ENCODE measurements around the gene TBX19.

The TBX19 gene

DNA sequence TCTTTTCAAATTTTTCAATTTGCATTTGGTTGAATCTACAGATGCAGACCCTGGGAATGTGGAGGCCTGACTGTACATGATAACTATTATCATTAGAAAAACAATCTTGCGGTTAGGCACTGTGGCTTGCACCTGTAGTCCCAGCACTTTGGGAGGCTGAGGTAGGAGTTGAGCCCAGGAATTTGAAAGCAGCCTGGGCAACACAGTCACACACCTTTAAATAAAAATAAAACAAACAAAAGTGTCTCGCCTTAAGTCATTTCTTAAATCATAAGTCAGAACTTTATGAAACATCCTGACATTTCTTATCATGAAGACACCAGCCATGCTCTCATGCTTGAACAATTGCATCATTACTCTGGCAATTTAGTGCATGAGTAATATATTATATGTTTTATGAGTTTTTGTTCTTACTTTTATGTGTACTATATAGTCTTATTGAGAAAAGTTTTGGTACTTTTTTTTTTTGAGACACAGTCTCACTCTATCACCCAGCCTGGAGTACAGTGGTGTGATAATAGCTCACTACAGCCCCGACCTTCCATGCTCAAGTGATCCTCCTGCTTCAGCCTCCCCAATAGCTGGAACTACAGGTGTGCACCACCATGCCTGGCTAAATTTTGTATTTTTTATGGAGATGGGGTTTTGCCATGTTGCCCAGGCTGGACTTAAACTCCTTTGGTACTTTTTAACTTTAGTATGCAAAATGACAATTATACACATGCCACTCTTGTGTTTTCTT, 7.8 kb downstream of the TBX19 start:
- TF ChIP-seq, protein P1, sequence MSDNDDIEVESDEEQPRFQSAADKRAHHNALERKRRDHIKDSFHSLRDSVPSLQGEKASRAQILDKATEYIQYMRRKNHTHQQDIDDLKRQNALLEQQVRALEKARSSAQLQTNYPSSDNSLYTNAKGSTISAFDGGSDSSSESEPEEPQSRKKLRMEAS (IDR thresholded peaks at IDR 0.05; ENCODE audit: low read depth, low read length) = no peak
- TF ChIP-seq, protein P2, sequence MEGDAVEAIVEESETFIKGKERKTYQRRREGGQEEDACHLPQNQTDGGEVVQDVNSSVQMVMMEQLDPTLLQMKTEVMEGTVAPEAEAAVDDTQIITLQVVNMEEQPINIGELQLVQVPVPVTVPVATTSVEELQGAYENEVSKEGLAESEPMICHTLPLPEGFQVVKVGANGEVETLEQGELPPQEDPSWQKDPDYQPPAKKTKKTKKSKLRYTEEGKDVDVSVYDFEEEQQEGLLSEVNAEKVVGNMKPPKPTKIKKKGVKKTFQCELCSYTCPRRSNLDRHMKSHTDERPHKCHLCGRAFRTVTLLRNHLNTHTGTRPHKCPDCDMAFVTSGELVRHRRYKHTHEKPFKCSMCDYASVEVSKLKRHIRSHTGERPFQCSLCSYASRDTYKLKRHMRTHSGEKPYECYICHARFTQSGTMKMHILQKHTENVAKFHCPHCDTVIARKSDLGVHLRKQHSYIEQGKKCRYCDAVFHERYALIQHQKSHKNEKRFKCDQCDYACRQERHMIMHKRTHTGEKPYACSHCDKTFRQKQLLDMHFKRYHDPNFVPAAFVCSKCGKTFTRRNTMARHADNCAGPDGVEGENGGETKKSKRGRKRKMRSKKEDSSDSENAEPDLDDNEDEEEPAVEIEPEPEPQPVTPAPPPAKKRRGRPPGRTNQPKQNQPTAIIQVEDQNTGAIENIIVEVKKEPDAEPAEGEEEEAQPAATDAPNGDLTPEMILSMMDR (IDR thresholded peaks at IDR 0.05; ENCODE audit: low read depth, low read length) = no peak
- no peak for TF ChIP-seq POLR2A (IDR thresholded peaks at IDR 0.05; ENCODE audit: extremely low read depth, insufficient read length)
- no peak for TF ChIP-seq MYC (IDR thresholded peaks at IDR 0.05; ENCODE audit: low read depth, low read length)
- no peak for DNase-seq (ENCODE audit: low read depth)
- no peak overlapping the region for H3K4me3 ChIP-seq (ENCODE audit: low read depth, low read length)

DNA sequence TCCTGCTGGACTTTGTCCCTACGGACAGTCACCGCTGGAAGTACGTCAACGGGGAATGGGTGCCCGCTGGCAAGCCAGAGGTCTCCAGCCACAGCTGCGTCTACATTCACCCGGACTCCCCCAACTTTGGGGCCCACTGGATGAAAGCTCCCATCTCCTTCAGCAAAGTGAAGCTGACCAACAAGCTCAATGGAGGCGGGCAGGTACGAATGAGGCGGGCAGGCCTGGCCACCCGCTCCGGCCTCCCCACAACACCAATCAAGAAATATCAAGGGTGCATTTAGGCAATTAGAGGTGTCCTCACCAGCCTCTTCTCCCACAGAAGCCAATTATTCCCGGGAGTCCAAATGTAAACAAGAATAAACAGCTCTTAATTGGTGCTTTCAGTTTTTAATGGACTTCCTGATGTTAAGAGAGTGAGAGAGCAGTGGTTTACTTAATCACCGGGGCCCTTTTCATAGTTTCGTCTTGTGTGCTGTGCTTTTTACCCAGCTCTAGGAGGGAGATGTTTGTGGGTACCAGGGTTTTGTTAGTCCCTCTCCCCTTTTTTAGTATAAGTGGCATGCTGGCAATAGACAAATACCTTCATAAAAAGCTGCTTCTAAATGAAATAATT, 10.7 kb downstream of the TBX19 start:
- DNase-seq (ENCODE audit: low read depth) = no peak
- TF ChIP-seq, protein P1 (IDR thresholded peaks at IDR 0.05; ENCODE audit: low read depth, low read length) = no peak
- H3K4me3 ChIP-seq (ENCODE audit: low read depth, low read length) = no peak overlapping the region

DNA sequence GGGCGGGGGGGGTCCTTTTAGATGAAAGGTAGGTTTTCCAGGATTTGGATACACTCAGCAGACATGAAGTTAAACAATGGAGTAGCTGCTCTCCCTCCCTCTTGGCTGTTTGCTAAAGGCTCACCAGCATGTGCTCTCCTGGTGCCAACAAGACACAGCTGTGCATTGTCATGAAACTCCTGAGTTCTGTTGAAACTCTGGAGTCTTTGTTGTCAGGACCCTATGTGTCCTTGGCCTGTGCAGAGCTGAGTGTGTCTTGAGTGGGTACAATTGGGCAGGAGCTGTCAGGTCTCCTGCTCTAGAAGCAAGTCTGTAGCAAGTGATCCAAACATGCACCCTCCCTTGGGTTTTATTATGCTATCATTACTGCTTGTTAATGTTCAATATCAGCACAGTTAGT, 12.7 kb downstream of the TBX19 start:
- DNase-seq (ENCODE audit: low read depth) = no peak
- TF ChIP-seq, protein P2 (IDR thresholded peaks at IDR 0.05; ENCODE audit: low read depth, low read length) = no peak
- TF ChIP-seq POLR2A (IDR thresholded peaks at IDR 0.05; ENCODE audit: extremely low read depth, insufficient read length) = no peak
- no peak overlapping the region for H3K4me3 ChIP-seq (ENCODE audit: low read depth, low read length)

DNA sequence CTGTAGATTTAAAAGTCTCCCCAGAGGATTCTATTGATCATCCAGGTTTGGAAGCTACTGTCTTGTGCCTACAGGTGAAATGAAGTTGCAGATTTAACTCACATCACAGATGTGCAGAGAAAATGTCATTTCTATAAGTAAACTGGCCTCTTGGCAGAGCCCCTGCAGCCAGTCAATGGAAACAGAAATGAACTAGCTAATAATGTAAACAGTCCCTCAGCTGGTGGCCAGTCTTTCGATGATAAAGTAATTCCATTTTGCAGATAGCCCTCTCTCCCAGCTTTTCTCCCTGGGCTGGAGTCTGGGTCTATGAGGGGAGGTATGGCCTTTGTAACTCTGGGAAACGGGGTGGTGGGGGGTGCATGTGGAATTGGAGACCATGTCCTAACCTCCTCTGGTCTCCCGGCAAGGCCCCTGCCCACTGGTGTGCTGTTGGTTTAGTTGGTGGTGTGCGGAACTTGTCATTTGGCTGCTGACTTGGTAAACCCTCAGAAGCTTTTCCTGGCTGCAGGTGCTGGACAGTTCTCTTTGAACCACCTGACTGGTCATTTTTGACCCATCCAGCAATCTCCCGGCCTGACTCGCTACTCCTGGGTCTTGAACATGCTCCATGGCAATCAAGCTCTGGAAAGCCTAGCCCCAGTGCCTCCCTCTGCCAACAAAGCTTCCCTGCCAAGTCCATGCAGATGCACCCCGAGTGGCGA, 14.9 kb downstream of the TBX19 start:
- DNase-seq (ENCODE audit: low read depth) = no peak
- TF ChIP-seq, protein P2 (IDR thresholded peaks at IDR 0.05; ENCODE audit: low read depth, low read length) = no peak
- TF ChIP-seq MYC (IDR thresholded peaks at IDR 0.05; ENCODE audit: low read depth, low read length) = no peak
- TF ChIP-seq, protein P1 (IDR thresholded peaks at IDR 0.05; ENCODE audit: low read depth, low read length) = no peak
- TF ChIP-seq POLR2A (IDR thresholded peaks at IDR 0.05; ENCODE audit: extremely low read depth, insufficient read length) = no peak
- no peak overlapping the region for H3K4me3 ChIP-seq (ENCODE audit: low read depth, low read length)

DNA sequence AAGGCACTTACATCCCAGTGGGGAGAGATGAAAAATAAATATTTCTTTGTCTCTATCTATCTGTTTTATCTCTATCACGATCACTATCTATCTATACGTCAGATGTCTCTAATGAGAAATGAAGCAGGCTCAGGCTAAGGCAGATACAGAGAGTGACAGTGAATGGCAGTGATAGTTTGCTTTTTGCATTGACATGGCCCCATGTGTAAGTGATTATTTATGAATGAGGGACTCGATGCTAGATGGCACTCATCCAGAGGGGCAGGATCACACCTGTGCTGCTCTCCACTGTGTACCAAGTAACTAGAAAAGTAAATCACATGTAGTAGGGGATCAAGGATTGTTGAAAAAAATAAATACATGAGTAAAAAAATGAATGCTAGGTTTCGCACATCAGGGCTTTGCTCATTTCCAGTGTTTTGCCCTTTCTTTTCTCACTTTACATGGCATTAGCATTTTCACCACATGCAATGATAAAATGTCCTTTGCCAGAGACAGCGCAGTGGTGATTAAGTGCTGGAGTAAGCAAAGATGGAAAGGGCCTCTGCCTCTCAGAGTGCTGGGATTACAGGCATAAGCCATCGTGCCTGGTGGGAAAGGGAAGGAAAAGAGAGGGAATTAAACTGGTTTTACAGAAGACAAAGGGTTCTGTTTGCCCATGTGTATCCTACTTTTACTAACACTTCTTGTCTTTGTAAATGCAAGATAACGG, 16.5 kb downstream of the TBX19 start:
- DNase-seq (ENCODE audit: low read depth) = no peak
- no peak overlapping the region for H3K4me3 ChIP-seq (ENCODE audit: low read depth, low read length)
- TF ChIP-seq POLR2A (IDR thresholded peaks at IDR 0.05; ENCODE audit: extremely low read depth, insufficient read length) = no peak
- TF ChIP-seq, protein P1 (IDR thresholded peaks at IDR 0.05; ENCODE audit: low read depth, low read length) = no peak
- no peak for TF ChIP-seq MYC (IDR thresholded peaks at IDR 0.05; ENCODE audit: low read depth, low read length)
- TF ChIP-seq, protein P2 (IDR thresholded peaks at IDR 0.05; ENCODE audit: low read depth, low read length) = no peak

DNA sequence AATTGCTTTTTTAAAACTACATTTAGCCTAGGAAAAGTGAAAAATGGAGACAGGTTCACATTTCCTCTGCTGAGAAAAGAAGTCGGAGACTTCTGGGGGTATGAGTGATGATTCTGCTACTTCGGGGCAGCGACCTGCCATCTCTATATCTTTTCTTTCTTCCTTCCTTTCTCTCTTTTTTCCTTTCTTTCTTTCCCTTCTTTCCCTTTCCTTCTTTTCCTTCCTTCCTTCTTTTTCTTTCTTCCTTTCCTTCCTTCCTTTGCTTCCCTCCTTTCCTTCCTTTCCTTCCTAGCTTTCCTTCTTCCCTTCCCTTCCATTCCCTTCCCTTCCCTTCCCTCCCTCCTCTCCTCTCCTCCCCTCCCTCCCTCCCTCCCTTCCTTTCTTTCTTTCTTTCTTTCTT, 17.8 kb downstream of the TBX19 start:
- TF ChIP-seq, protein P2 (IDR thresholded peaks at IDR 0.05; ENCODE audit: low read depth, low read length) = no peak
- TF ChIP-seq MYC (IDR thresholded peaks at IDR 0.05; ENCODE audit: low read depth, low read length) = no peak
- no peak for TF ChIP-seq POLR2A (IDR thresholded peaks at IDR 0.05; ENCODE audit: extremely low read depth, insufficient read length)
- TF ChIP-seq, protein P1 (IDR thresholded peaks at IDR 0.05; ENCODE audit: low read depth, low read length) = no peak
- H3K4me3 ChIP-seq (ENCODE audit: low read depth, low read length) = no peak overlapping the region
- no peak for DNase-seq (ENCODE audit: low read depth)
